Uterus (tissue), 4 donors: Measurements from ENCODE around the gene FANCE. TPM values are rescaled to one million over a fixed set of nuclear protein-coding genes. Genes with fewer than 3 reads are reported as not detected.
A peak's percentile ranks its signal among the peaks of the same experiment; 100 is the strongest.
"Not testable (repeated sequence)": the region's sequence is repeated elsewhere in the genome, so short reads cannot be mapped to it uniquely, and the experiment has no call there.

Experiments used
- DNase-seq, 2 donors: peaks; one replicate each; pipeline ENCODE4 v3.0.0-alpha.2; 2019 to 2020
- H3K27ac ChIP-seq, 2 donors: fragments of 200-600 bp; sonication (generic); 1 replicate in 1 of 2; 2 replicates in 1 of 2; pipeline ENCODE4 v1.5.1; 2016 to 2018
- H3K27me3 ChIP-seq, 2 donors: fragments of 200-600 bp; sonication (generic); one replicate each; pipeline ENCODE4 v1.5.1; 2018 to 2019; ENCODE audit warnings: control low read depth in 1 of 2
- H3K36me3 ChIP-seq, 2 donors: fragments of 200-600 bp; sonication (generic); one replicate each; pipeline ENCODE4 v1.5.1; 2019; ENCODE audit warnings: control low read depth in 1 of 2
- H3K4me1 ChIP-seq, 2 donors: fragments of 200-600 bp; sonication (generic); one replicate each; pipeline ENCODE4 v1.5.1; 2018 to 2019; ENCODE audit warnings: control low read depth in 1 of 2
- H3K4me3 ChIP-seq, 2 donors: fragments of 200-600 bp; sonication (generic); 1 replicate in 1 of 2; 2 replicates in 1 of 2; pipeline ENCODE4 v1.5.1; 2018 to 2019; ENCODE audit warnings: mild to moderate bottlenecking in 1 of 2
- H3K9me3 ChIP-seq, 2 donors: fragments of 200-600 bp; sonication (generic); one replicate each; pipeline ENCODE4 v1.5.1; 2019; ENCODE audit warnings: control low read depth in 1 of 2
- CTCF ChIP-seq, 4 experiments: fragments of 200-600 bp in 2 of 4; fragments of 450-650 bp in 2 of 4; sonication (generic) in 2 of 4; IDR thresholded peaks; one replicate each; pipeline ENCODE4 v1.5.1; 2016 to 2019; ENCODE audit warnings: antibody characterized with exemption in 4 of 4, mild to moderate bottlenecking in 2 of 4, moderate library complexity in 1 of 4
- POLR2A ChIP-seq, 2 donors: fragments of 450-650 bp; IDR thresholded peaks; one replicate each; pipeline ENCODE4 v1.6.1; 2016; ENCODE audit warnings: antibody characterized with exemption in 2 of 2, mild to moderate bottlenecking in 1 of 2, moderate library complexity in 1 of 2
- intact Hi-C: fragments of 100-400 bp; cut with DNase I; formaldehyde crosslinking; loops from one replicate; pipeline ENCODE4 v1.15.1; 2023; ENCODE audit warnings: low total_unique reads
- microRNA-seq: library from miRNA; unstranded; fragments of <30 nt; microRNA quantifications from one replicate; pipeline ENCODE4, GENCODE V29; 2016; ENCODE audit warnings: borderline microRNAs expressed, borderline replicate concordance
- small RNA-seq: library from RNA; depleted of rRNA; stranded (forward); fragments of <200 nt; gene quantifications from one replicate; pipeline ENCODE3, GENCODE V24; 2016
- total RNA-seq, 4 donors: library from RNA; depleted of rRNA in 3 of 4; stranded (reverse); fragments of >200 nt in 3 of 4; gene quantifications; one replicate each; pipeline versions ENCODE4 v1.1.0 to v1.2.4, GENCODE V29; 2014 to 2023
- donor health status: DM: yes; HTN: yes; CAD: no.

FANCE gene
- total RNA-seq, 4 donors from 2014 or later = 9.6 to 19.1 (median 11.4) TPM

- H3K4me1 ChIP-seq = peaks cover 0 to 8% of the 10 kb centered on the region in 2 donors
Observed at GRCh38 chr6:35512006-35512405, 59.9 kb downstream of the FANCE start.

GRCh38 chr6:35512740-35513139, 60.6 kb downstream of the FANCE start, which contains the start of gene TULP1:
Gene TULP1, minus strand, starts transcription at chr6:35512896. Its CDS starts 38 bp downstream, at chr6:35512858.
- peak within 1 kb of the TSS; percentile 7 to 27 for H3K4me3 ChIP-seq
- no peaks in the 10 kb centered on the region for H3K27me3 ChIP-seq
- no peak within 1 kb of the TSS for H3K27ac ChIP-seq
- DNase-seq = no peak
- intact Hi-C loops = no loop called here
- H3K9me3 ChIP-seq = no peaks in the 10 kb centered on the region
- H3K4me1 ChIP-seq = peaks cover 0 to 8% of the 10 kb centered on the region in 2 donors
- TF ChIP-seq POLR2A (IDR thresholded peaks at IDR 0.05) = no peak
- no peaks in the 10 kb centered on the region for H3K36me3 ChIP-seq

More at GRCh38 chr6:35512006-35512405, 59.9 kb downstream of the FANCE start:
- TF ChIP-seq POLR2A (IDR thresholded peaks at IDR 0.05) (no peak), CTCF (IDR thresholded peaks at IDR 0.05) (no peak)
- Histone ChIP-seq H3K4me3 (peak overlapping the region in 1 of 2 donors; percentile 27), H3K27me3 (no peaks in the 10 kb centered on the region), H3K9me3 (no peaks in the 10 kb centered on the region), H3K36me3 (no peaks in the 10 kb centered on the region), H3K27ac (no peak overlapping the region)
- DNase-seq = no peak
- intact Hi-C loops = no loop called here

- Histone ChIP-seq H3K4me1 (peaks cover 0 to 8% of the 10 kb centered on the region in 2 donors), H3K9me3 (no peaks in the 10 kb centered on the region), H3K27ac (no peak overlapping the region), H3K4me3 (no peak overlapping the region), H3K27me3 (no peaks in the 10 kb centered on the region), H3K36me3 (no peaks in the 10 kb centered on the region)
- TF ChIP-seq POLR2A (IDR thresholded peaks at IDR 0.05) (no peak), CTCF (IDR thresholded peaks at IDR 0.05) (no peak)
- no peak for DNase-seq
- intact Hi-C loops = no loop called here
Observed at GRCh38 chr6:35514587-35514986, 62.4 kb downstream of the FANCE start.

GRCh38 chr6:35515939-35516338, 63.8 kb downstream of the FANCE start:
- DNase-seq, H3K27me3 ChIP-seq, H3K4me1 ChIP-seq, H3K9me3 ChIP-seq, intact Hi-C loops, H3K27ac ChIP-seq, H3K36me3 ChIP-seq, H3K4me3 ChIP-seq: not testable (repeated sequence)

Small RNAs within 50 kb of the gene (microRNA-seq; reads per million reads assigned to microRNA genes)
- not detected for gene MIR7111

Small RNAs within 50 kb of the gene (small RNA-seq; reads per million reads assigned to genes)
- gene MIR7111 = not detected

Other genes with a start within 250 kb of the FANCE start
- 1 to 10 TPM in 1 of 4 donors, under 1 TPM in 1, not detected in 2; 0.61 to 3.3 TPM for gene SCUBE3, start 238.4 kb upstream of the FANCE start, total RNA-seq
- gene ZNF76, start 192.6 kb upstream of the FANCE start, total RNA-seq = 10 to 100 TPM; 18.9 to 56.1 (median 41.1) TPM
- 1 to 10 TPM in 3 of 4 donors, under 1 TPM in 1; 0.26 to 8.9 (median 3.1) TPM for gene DEF6, start 154.5 kb upstream of the FANCE start, total RNA-seq
- 10 to 100 TPM in 1 of 4 donors, 1 to 10 TPM in 3; 1.5 to 26.6 (median 7.8) TPM for gene PPARD, start 109.8 kb upstream of the FANCE start, total RNA-seq
- 1,000 to 10,000 TPM; 1,557 to 4,762 (median 2,904) TPM for gene RPL10A, start 16.1 kb downstream of the FANCE start, total RNA-seq
- gene TEAD3, start 44.7 kb downstream of the FANCE start, total RNA-seq = 100 to 1,000 TPM in 1 of 4 donors, 10 to 100 TPM in 3; 10.2 to 107 (median 17.2) TPM
- 1 to 10 TPM in 3 of 4 donors, not detected in 1; 1.6 to 3.2 (median 2.1) TPM for gene TULP1, start 60.6 kb downstream of the FANCE start, total RNA-seq
- 100 to 1,000 TPM in 2 of 4 donors, 10 to 100 TPM in 2; 35.1 to 197 (median 84.5) TPM for gene FKBP5, start 236.6 kb downstream of the FANCE start, total RNA-seq